Activated CD8-positive, alpha-beta memory T cell treated with anti-CD3 and anti-CD28 coated beads, Interleukin-2, amount 50 U/mL, for 48 hours (primary cell): Measurements from ENCODE around the gene LDB1.
A peak's percentile ranks its signal among the peaks of the same experiment; 100 is the strongest.

ENCODE experiments used
- DNase-seq: peaks from one replicate; pipeline ENCODE4 v3.0.0-alpha.2; 2020

The LDB1 gene

DNA sequence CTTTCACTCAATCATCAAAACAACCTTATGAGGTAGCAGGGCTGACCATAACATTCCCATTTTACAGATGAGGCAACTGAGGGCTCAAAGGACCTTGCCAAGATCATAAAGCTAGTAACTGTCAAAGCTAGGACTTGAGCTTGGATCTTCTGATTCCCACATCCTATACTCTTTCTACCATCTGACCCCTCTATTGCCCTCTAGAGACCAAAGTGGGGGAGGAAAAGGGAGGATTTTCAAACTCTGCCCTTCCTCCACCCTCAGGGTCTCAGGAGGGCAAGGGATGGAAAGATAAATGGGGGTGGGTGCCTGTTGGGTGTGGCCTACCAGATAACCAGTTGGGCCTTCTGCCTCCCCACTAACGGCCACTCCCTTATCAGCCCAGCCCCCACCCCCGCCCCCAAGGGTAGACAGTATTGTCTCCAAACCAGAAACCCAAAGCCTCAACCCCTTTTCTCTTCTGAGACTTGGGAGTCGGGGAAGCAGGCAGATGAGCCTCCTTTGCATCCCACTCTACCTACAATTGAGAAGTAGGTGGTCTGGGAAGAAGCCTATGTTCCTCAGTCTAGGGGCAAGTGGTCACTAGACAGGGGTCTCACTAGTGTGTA is 7.9 kb downstream of the LDB1 start:
- no peak for DNase-seq

DNA sequence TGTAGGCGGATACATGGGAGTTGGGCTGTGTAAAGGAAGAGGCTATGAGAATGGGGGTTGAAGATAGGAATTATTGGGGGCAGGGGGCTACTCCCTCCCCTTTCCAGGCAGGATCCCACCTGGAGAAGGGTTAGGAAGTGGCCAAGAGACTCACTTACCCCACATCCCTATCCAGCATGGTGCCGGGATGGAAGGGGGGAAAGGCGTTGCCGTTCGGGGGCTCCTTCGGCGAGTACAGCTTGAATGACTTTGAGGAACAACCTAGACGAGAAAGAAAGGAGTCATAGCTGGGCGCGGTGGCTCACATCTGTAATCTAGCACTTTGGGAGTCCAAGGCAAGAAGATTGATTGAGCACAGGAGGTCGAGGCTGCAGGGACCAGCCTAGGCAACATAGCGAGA is 8.9 kb downstream of the LDB1 start:
- DNase-seq = no peak

DNA sequence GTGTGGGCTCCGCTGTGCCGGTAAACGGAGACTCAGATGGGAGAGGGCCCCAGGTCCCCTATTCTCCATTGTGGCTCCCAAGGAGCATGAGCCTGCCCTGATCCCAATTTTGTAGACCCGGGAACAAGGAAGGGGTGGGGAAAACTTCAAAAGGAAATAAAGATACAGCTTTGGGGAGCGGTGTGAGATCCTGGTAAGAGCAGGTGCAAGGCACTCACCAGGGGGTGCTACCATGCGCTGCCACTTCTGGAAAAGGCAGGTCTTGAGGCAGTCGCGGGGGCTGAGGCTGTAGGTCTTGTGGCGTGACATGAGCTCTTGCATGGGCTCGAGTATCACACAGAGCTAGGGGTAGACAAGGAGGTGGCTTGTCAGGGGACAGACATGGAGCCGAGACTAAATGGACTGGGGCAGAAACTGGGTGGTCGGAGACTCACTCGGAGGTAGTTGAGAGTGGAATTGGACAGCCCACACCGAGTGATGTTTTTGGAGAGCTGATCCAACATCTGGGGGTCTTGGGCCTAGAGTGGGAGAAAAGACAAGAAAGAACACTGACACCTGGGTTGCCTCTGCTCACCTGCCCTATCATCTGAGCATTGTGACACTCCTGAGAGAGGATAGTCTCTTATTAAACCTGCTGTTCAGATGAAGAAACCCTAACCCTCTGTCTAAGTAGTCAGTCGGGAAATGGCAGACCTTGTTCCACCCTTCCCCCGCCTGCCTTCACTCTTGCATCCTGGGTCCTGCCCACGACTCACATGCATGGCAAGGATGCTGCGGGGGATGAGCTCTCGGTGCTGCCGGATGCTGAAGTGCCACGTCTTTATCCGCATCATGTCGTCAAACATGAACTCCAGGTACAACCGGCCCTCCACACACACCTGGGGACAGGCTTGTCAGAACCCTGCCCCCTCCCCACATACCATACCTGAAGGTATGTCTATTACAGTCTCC is 10.7 kb downstream of the LDB1 start:
- DNase-seq = no peak

DNA sequence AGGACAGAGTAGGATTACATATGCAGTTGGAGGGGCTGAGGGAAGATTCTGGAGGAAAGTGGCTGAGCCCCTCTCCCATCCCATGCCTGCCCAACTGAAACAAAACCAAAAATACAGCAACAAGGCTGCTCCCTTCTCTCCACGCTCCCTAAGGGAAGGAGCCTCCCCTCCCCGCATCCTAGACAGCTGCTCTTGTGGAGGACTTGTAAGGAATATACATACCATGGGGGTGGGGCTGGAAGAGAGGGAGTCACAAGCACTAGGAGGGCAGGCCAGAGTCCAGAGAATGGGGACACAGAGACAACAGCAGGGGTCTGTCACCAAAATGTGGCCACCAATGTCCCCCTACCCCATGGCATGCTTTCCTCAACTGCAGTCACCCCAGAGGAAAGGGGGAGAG is 13.2 kb downstream of the LDB1 start:
- DNase-seq = no peak

DNA sequence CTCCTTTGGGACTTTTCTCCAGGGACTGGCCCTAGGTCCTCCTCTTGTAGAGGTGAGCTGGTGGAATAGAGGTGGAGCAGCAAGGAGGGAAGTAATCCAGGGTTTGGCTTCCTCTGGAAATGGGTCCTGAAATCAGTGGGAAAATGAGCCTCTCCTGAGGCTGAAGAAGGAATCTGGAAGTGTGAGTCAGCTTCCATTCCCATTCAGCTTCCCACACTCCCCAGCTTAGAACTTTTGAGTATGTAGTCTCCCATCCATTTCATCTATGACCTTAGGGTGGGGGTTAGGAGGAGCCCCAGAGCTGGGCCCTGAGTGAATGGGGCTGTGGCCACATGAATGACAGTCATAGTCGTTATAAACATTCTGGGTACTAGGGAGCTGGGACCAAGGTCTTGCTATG is 17.7 kb downstream of the LDB1 start:
- no peak for DNase-seq

DNA sequence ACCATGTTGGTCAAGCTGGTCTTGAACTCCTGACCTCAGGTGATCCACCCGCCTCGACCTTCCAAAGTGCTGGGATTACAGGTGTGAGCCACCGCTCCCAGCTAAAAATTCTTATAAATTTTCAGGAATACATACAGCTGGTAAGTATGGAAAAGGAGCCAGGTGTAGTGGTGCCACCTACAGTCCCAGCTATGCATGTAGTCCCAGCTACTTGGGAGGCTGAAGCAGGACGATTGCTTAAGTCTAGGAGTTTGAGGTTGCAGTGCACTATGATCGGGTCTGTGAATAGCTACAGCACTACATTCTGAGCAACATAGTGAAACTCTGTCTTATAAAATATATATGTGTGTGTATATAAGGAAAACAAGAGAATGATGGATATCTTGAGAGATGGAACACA is 19.0 kb downstream of the LDB1 start:
- DNase-seq = no peak

DNA sequence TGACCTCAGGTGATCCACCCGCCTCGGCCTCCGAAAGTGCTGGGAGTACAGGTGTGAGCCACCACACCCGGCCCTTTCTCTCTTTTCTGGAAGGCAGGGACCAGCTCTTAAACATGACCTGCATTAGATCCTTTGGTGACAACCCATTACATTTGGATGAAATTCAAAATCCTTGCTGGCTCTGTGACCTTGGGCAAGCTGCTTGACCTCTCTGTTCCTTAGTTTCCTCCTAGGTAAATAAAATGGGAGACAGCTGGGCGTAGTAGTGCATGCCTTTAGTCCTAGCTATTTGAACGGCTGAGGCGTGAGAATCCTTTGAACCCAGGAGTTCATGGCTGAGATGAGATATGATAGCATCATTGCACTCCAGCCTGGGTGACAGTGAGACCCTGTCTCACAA is 23.7 kb downstream of the LDB1 start:
- no peak for DNase-seq

DNA sequence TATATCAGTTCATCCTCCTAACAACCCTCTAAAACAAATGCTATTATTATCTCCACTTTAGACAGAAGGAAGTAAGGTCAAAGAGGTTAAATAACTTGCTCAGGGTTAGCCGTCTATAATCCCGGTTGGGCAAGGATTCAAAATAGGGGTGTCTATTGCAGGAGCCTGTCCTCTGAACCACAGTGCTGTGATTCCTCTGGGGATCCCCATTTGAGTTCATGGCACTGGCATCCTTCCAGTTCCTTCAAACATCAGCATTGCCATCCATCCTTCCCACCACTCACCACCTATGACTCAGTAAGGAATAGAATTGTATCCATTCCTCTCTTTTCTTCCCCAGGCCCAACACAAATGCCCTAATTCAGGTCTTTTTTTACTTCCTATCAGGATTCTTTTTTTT is 29.4 kb downstream of the LDB1 start:
- no peak for DNase-seq

DNA sequence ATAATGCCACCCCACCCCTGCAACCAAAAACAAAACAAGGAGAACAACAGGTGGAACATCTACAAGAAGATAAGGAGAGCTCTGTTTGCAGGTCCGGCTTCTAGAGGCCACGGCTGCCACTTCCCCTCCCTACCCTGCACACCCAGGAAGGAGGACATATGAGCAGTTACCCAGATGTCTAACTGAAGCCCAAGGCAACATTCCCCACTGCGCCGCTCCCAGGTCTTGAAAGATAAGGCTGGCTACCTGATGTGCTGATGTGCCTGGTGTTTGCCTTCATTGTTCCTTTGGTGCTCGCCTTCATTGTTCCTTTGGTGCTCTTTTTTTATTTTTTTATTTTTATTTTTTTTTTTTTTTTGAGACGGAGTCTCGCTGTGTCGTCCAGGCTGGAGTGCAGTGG is 34.0 kb downstream of the LDB1 start:
- DNase-seq = no peak

DNA sequence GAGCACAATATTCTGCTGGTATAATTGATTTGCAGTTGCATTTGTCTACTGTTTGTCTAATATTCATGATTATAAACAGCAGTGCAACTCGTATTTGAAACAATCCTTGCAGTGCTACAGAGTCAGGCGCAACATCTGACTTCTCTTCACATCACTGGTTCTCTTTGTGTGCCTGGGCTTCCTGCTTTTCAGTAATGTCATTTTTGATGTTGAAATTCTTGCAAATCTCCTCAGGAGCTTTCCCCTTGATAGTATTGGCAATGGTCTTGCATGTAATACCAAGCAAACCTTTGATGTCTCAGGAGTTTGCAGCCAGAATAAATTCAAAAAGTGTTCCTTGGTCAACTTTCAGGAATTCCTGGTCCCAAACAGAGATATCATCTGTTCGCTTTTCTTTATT is 34.8 kb downstream of the LDB1 start:
- no peak for DNase-seq

DNA sequence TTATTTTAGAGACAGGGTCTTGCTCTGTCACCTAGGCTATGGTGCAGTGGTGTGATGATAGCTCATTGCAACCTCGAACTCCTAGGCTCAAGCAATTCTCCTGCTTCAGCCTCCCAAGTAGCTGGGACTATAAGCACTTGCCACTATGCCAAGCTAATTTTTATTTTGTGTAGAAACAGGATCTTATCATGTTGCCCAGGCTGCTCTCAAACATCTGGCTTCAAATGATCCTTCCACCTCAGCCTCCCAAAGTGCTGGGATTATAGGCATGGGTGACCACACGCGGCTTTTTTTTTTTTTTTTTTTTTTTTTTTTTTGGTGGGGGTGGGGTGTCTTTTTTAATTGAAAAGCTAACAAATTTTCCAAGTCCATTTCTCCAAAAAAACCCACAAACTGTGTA is 36.6 kb downstream of the LDB1 start:
- no peak for DNase-seq

DNA sequence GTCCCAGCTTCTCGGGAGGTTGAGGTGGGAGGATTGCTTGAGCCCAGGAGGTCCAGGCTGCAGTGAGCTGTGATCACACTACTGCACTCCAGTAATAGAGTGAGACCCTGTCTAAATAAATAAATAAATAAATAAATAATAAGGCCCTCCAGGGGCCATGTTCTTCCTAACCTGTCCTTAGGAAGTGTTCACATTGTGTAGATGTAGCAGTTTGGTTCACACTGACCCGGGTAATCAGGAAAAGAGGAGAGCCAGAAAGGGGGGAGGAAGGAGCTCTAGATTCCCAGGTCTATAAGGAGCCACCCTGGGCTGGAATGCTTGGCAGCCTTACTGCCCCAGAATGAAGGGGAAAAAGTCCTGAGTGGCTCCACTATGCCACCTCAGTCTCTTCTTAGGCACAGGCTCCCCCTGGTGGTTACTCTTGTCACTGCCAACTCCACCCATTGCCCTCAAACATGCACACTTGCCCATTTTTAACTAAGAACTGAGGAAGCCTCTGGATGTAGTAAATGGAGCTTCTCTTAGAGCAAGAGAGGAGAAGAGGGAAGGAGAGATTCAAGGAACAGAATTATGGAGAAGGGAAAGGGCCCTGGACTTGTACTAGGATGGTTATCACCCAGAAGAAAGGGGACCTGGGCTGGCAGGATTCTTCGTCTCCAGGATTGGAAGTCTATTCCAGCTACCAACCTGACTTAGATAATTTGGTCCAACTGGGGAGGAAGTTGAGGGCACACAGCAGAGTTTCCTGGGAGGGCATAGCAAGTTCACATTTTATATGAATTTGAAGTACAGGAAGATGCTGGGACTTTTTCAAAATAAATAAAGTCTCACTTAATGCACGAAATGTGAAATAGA is 47.3 kb downstream of the LDB1 start:
- peak; percentile 89 for DNase-seq

DNA sequence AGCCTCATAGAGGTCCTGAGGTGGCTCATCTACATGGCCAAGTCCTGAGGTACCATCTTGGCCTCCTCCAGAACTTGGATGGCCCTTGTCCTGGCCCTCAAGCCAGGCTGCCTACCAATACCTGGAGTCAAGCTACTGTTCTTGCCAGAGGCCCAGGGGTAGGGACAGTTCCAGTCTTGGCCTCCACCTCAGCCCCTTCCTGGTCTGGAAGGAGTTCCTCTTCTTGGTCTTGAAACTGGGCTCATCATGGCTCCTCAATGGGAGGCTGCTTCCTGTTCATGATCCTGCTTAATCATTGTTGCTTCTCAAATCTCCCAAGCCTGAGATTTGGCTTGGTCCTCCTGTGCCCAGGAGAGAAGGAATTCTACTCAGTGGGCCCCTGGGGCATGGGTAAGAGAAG is 51.1 kb downstream of the LDB1 start:
- DNase-seq = no peak

DNA sequence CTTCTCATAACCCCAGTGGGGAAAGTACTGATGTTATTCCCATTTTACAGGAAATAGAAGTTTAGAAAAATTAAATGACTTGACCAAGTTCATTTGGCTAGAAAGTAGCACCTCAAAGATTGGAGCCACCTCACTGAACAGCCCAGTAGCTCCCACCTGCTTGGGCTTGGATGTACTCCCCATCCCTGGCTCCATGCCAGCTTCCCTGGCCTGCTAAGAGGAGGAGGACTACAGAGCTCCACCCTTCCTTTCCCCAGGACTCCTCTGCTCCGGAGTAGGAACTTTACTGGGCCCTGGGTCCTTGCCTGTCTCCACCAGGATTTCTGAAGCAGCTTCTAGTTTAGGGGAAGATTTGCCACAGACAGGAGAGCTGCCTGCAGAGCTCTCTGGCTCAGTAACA is 52.0 kb downstream of the LDB1 start:
- DNase-seq = no peak

DNA sequence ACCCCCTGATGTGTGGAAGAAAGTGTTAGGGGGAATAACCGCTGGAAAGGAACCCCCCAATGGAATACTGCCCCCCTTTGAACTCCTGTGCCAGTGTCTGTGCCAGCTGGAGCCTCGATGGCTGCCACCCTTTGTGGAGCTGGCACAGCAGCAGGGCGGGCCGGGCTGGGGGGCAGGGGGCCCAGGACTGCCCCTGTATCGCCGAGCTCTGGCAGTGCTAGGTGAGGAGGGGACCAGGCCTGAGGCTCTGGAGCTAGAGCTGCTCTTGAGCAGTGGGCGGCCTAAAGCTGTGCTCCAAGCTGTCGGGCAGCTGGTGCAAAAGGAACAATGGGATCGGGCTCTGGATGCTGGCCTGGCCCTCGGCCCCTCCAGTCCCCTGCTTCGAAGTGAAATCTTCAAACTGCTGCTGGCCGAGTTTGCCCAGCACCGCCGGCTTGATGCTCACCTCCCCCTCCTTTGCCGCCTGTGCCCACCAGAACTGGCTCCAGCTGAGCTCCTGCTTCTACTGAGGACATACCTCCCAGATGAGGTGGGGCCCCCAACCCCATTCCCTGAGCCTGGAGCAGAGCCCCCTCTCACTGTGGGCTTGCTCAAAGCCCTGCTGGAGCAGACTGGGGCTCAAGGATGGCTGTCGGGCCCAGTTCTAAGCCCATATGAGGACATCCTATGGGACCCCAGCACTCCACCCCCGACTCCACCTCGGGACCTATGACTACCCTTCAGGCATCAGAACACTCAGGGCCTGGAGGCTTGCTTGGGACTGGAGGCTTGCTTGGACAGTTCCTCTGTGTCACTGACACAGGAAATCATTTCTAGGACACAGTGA is 52.9 kb downstream of the LDB1 start:
- DNase-seq = no peak

DNA sequence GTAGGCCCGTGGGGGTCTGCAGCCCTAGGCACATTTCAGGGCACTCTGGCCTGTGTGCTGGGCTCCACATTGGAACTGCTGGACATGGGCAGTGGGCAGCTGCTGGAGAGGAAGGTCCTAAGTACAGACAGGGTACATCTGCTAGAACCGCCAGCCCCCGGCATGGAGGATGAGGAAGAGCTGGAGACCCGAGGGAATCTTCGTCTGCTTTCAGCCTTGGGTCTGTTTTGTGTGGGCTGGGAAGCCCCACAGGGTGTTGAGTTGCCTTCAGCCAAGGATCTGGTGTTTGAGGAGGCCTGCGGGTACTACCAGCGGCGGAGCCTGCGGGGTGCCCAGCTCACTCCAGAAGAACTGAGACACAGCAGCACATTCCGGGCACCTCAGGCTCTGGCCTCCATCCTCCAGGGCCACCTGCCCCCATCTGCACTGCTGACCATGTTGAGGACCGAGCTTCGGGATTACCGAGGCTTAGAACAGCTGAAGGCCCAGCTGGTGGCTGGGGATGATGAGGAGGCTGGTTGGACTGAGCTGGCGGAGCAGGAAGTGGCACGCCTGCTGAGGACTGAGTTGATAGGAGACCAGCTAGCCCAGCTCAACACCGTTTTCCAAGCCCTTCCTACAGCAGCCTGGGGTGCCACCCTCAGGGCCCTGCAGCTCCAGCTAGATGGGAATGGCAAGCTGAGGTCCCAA is 53.6 kb downstream of the LDB1 start:
- DNase-seq = no peak

DNA sequence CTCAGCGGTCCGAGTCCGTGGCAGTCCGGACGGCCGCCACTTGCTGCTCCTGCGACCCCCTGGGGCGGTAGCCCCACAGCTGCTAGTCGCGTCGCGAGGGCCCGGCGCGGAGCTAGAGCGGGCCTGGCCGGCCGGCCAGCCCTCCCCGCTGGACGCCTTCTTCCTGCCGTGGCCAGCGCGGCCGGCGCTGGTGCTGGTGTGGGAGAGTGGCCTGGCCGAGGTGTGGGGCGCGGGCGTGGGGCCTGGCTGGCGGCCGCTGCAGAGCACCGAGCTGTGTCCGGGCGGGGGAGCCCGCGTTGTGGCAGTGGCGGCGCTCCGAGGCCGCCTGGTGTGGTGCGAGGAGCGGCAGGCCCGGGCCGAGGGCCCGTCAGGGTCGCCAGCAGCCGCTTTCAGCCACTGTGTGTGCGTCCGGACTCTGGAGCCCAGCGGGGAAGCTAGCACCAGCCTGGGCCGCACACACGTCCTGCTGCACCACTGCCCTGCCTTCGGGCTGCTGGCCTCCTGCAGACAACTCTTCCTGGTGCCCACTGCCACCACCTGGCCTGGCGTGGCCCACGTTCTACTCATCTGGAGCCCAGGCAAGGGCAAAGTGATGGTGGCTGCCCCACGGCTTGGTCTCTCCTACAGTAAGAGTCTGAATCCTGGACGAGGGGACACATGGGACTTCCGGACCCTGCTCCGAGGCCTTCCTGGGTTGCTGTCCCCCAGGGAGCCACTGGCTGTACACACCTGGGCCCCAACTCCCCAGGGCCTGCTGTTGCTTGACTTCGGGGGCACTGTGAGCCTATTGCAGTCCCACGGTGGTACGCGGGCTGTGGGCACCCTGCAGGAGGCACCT is 54.4 kb downstream of the LDB1 start:
- peak; percentile 65 for DNase-seq

DNA sequence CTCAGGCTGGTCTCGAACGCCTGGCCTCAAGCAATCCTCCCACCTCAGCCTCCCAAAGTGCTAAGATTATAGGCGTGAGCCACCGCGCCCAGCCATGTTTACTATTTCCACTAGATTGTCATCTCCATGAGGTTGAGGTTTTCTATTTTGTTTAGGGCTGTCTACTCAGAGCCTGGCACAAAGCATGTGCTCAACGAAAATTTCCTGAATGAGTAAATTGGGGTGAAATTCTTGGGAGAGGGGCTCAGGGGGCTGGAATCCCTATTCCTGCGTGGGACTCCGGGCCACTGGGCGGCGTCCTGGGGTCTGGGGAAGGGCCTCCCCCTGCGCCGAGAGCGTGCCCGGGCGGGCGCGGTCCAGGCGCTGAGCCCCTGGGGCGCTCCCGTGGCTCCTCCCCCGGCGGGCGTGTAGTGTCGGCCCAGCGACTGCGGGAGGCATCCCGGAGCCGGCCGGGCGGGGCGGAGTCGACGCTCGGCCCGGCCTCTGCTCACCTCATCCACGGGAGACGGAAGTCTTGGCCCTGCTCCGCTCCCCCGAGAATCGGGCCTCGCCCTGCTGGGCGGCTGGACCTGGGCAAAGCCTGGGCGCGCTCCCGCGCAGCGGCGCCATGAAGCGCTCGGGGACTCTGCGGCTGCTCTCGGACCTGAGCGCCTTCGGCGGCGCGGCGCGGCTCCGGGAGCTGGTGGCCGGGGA is 55.2 kb downstream of the LDB1 start, which contains the start of gene HPS6:
TSS of gene HPS6 (plus strand) at position 482 of the 693 bp plus-strand sequence. CDS start at position 608, 126 bp downstream.
- peak; percentile 93 for DNase-seq

DNA sequence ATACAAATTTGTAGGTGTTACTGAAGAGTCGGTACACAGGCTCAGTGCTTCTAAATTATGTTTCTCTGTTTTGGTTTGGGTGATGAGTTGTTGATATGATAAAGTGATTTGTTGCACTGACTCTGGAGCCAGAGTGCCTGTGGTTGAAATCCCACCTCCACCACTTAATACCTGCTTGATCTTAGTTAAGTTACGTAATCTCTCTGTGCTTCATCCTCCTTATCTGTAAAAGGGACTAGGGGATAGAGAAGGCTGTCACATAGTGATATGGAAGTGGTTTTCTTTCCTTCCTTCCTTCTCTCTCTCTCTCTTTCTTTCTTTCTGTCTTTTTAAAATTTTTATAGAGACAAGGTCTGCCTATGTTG is 55.7 kb downstream of the LDB1 start:
- DNase-seq = no peak

DNA sequence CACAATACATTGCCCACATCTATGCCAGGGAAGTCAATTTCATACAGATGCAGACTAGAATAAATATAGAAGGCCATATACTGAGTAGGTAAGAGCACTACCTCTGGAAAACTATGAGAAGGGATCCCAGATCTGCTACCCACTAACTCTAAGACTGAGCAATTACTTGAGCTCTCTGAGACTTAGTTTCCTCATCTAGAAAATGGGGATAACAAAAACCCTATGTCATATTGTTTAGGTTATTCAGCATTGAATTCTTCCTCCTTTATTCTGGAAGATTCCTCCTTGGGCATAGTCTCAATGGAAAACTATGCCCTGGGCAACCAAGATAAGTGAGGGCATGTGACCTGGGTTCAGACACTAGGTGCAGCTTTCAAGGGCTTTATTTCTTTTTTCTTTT is 60.2 kb downstream of the LDB1 start:
- DNase-seq = no peak
